Ovary (tissue), 3 donors: ENCODE data around the gene UBLCP1.

Experiments used
- POLR2A ChIP-seq: fragments of 450-650 bp; IDR thresholded peaks from one replicate; pipeline ENCODE4 v1.6.1; 2017; ENCODE audit warnings: antibody characterized with exemption, mild to moderate bottlenecking, moderate library complexity
- TF ChIP-seq, protein P1 (sequence below), 3 donors: fragments of 450-650 bp in 2 of 3; fragments of 200-600 bp in 1 of 3; IDR thresholded peaks; one replicate each; pipeline versions ENCODE4 v1.5.1 to v1.8.0; 2016 to 2022; ENCODE audit warnings: antibody characterized with exemption in 3 of 3, mild to moderate bottlenecking in 1 of 3
- donor health status: DM: no; HTN: no; CAD: no.

DNA sequence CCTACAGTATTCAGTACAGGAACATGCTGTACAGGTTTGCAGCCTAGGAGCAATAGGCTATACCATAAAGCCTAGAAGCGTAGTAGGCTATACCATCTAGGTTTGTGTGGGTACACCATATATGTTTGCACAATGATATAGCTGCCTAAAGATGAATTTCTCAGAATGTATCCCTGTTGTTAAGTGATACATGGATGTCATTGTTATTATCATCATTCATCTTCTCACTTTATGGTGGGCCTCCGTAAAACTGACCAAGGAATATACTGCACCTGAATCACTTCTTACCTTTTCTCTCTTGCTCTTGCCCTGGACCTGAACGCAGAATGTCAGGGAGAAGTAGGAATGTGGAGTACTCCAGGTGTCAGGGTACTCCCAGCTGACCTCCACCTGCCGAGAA, 55.4 kb downstream of the UBLCP1 start:
- TF ChIP-seq, protein P1, sequence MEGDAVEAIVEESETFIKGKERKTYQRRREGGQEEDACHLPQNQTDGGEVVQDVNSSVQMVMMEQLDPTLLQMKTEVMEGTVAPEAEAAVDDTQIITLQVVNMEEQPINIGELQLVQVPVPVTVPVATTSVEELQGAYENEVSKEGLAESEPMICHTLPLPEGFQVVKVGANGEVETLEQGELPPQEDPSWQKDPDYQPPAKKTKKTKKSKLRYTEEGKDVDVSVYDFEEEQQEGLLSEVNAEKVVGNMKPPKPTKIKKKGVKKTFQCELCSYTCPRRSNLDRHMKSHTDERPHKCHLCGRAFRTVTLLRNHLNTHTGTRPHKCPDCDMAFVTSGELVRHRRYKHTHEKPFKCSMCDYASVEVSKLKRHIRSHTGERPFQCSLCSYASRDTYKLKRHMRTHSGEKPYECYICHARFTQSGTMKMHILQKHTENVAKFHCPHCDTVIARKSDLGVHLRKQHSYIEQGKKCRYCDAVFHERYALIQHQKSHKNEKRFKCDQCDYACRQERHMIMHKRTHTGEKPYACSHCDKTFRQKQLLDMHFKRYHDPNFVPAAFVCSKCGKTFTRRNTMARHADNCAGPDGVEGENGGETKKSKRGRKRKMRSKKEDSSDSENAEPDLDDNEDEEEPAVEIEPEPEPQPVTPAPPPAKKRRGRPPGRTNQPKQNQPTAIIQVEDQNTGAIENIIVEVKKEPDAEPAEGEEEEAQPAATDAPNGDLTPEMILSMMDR (IDR thresholded peaks at IDR 0.05) = no peak
- TF ChIP-seq POLR2A = no peak
